Measurements from ENCODE around the gene AGBL4. TPM values are rescaled to one million over a fixed set of nuclear protein-coding genes. Genes with fewer than 3 reads are reported as not detected.

The AGBL4 gene
- polyA plus RNA-seq, 3 donors, result 0.05 TPM; not detected in 2

DNA sequence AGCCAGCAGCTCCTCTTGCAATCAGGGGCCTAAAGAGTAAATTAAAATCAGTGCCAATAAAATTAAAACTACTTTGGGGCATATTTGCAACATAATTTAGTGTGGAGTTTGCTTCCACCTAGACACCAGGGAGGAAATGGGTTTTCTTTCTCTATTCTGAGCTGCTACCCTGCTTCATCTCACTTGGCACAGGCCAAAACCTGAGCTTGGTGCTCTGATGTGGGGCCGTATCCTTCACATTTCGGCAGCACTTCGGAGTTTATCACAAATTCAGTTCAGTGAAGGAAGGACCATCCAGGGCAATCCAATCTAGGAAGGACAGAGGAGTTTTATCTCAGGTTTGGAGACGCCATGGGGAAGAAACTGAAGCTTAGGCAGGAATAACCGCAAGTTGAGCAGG, 1428.1 kb downstream of the AGBL4 start:
- WGBS (ENCODE audit: insufficient coverage), result 94% methylated on average over 5 of the region's 5 CpGs
- peak overlapping the region in 1 of 7 donors; percentile 28 for H3K27ac Mint-ChIP-seq
- intact Hi-C loops (cut with micrococcal nuclease), result no loop called here

DNA sequence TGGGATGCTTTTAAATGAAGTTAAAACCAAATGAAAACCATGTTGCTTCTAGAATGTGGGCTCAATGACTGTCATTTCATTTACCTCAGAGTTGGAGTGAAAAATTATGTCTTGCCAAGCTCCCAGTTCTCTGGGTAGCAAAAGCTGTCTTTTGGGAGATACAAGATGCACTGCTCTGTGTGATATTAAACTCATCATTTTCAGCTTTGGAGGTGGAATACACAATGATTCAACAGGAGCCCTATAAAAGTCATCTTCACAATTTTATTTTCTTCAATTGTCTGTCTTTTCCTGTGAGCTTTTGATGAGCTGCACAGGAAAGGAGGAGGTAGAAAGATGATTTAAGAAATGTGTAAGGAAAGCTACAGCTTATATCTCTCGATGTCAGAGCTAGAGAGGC, 1431.4 kb downstream of the AGBL4 start:
- Histone ChIP-seq H3K27ac (ENCODE audit: low read depth in 1 of 2, low read length in 2 of 2) (no peak overlapping the region), H3K27me3 (ENCODE audit: control insufficient read depth in 2 of 2, insufficient read depth in 2 of 2, low read length in 2 of 2) (no peaks in the 10 kb centered on the region), H3K4me2 (replicated peaks; ENCODE audit: extremely low read depth, low read length, poor library complexity, severe bottlenecking) (no peak overlapping the region), H3K4me1 (ENCODE audit: control insufficient read depth in 1 of 2, insufficient read depth in 2 of 2, low read length in 2 of 2) (no peaks in the 10 kb centered on the region), H3K36me3 (replicated peaks in 1 of 2; ENCODE audit: control insufficient read depth in 1 of 2, insufficient read depth in 2 of 2, low read length in 2 of 2) (no peaks in the 10 kb centered on the region), H4K20me1 (ENCODE audit: insufficient read depth, low read length) (no peaks in the 10 kb centered on the region), H3K9me3 (replicated peaks in 1 of 2; ENCODE audit: control insufficient read depth in 1 of 2, insufficient read depth in 1 of 2, low read length in 2 of 2) (no peaks in the 10 kb centered on the region), H3K79me2 (ENCODE audit: insufficient read depth, low read length) (no peaks in the 10 kb centered on the region), H3K4me3 (replicated peaks in 1 of 3; ENCODE audit: low read depth in 2 of 3, low read length in 3 of 3) (no peak overlapping the region), H3K9ac (ENCODE audit: insufficient read depth, low read length, poor library complexity, severe bottlenecking) (no peak overlapping the region), H2AFZ (ENCODE audit: insufficient read depth, low read depth, low read length, poor library complexity, severe bottlenecking) (no peak overlapping the region)
- TF ChIP-seq, protein P1, sequence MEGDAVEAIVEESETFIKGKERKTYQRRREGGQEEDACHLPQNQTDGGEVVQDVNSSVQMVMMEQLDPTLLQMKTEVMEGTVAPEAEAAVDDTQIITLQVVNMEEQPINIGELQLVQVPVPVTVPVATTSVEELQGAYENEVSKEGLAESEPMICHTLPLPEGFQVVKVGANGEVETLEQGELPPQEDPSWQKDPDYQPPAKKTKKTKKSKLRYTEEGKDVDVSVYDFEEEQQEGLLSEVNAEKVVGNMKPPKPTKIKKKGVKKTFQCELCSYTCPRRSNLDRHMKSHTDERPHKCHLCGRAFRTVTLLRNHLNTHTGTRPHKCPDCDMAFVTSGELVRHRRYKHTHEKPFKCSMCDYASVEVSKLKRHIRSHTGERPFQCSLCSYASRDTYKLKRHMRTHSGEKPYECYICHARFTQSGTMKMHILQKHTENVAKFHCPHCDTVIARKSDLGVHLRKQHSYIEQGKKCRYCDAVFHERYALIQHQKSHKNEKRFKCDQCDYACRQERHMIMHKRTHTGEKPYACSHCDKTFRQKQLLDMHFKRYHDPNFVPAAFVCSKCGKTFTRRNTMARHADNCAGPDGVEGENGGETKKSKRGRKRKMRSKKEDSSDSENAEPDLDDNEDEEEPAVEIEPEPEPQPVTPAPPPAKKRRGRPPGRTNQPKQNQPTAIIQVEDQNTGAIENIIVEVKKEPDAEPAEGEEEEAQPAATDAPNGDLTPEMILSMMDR (IDR thresholded peaks at IDR 0.05), result no peak
- Mint-ChIP-seq H3K4me3 (no peak overlapping the region), H3K4me1 (no peaks in the 10 kb centered on the region), H3K27me3 (ENCODE audit: low read depth in 3 of 3) (peaks cover 0 to 2% (median 0%) of the 10 kb centered on the region in 3 donors), H3K36me3 (no peaks in the 10 kb centered on the region), H3K27ac (no peak overlapping the region), H3K9me3 (peaks cover 0 to 2% (median 0%) of the 10 kb centered on the region in 7 donors)
- 100% methylated on average over 1 of the region's 1 CpG for WGBS (ENCODE audit: insufficient coverage)
- no peak for DNase-seq
- intact Hi-C loops (cut with micrococcal nuclease), result no loop called here

More for the DNA sequence above, 1428.1 kb downstream of the AGBL4 start:
- Mint-ChIP-seq H3K27me3 (ENCODE audit: low read depth in 3 of 3) (peaks cover 0 to 2% (median 2%) of the 10 kb centered on the region in 3 donors), H3K4me3 (no peak overlapping the region), H3K4me1 (no peaks in the 10 kb centered on the region), H3K36me3 (no peaks in the 10 kb centered on the region), H3K9me3 (no peaks in the 10 kb centered on the region)
- Histone ChIP-seq H2AFZ (ENCODE audit: insufficient read depth, low read depth, low read length, poor library complexity, severe bottlenecking) (no peak overlapping the region), H4K20me1 (ENCODE audit: insufficient read depth, low read length) (no peaks in the 10 kb centered on the region), H3K9ac (ENCODE audit: insufficient read depth, low read length, poor library complexity, severe bottlenecking) (no peak overlapping the region), H3K36me3 (replicated peaks in 1 of 2; ENCODE audit: control insufficient read depth in 1 of 2, insufficient read depth in 2 of 2, low read length in 2 of 2) (no peaks in the 10 kb centered on the region), H3K4me1 (ENCODE audit: control insufficient read depth in 1 of 2, insufficient read depth in 2 of 2, low read length in 2 of 2) (no peaks in the 10 kb centered on the region), H3K9me3 (replicated peaks in 1 of 2; ENCODE audit: control insufficient read depth in 1 of 2, insufficient read depth in 1 of 2, low read length in 2 of 2) (no peaks in the 10 kb centered on the region), H3K79me2 (ENCODE audit: insufficient read depth, low read length) (no peaks in the 10 kb centered on the region), H3K27me3 (ENCODE audit: control insufficient read depth in 2 of 2, insufficient read depth in 2 of 2, low read length in 2 of 2) (no peaks in the 10 kb centered on the region), H3K4me3 (replicated peaks in 1 of 3; ENCODE audit: low read depth in 2 of 3, low read length in 3 of 3) (no peak overlapping the region), H3K27ac (ENCODE audit: low read depth in 1 of 2, low read length in 2 of 2) (no peak overlapping the region), H3K4me2 (replicated peaks; ENCODE audit: extremely low read depth, low read length, poor library complexity, severe bottlenecking) (no peak overlapping the region)
- TF ChIP-seq, protein P1 (IDR thresholded peaks at IDR 0.05), result no peak
- no peak for DNase-seq
